Loucy (cell line): ENCODE data around the gene BMERB1.

Source experiments
- CTCF ChIP-seq: fragments of 200-600 bp; sonication (generic); conservative IDR thresholded peaks from 2 replicates; pipeline ENCODE4 v1.5.1; 2014; ENCODE audit warnings: mild to moderate bottlenecking, antibody characterized with exemption, low read length
- EZH2phosphoT487 ChIP-seq: fragments of 200-600 bp; IDR thresholded peaks from 2 replicates; pipeline ENCODE4 v1.6.1; 2018; ENCODE audit warnings: antibody characterized with exemption, mild to moderate bottlenecking, moderate library complexity, borderline replicate concordance

- TF ChIP-seq CTCF (no peak), EZH2phosphoT487 (no peak)
Measured at GRCh38 chr16:15513156-15513555, 78.8 kb downstream of the BMERB1 start.
